ENCODE results near the gene C22orf23. TPM values are rescaled to one million over a fixed set of nuclear protein-coding genes. Genes with fewer than 3 reads are reported as not detected.
A peak's percentile ranks its signal among the peaks of the same experiment; 100 is the strongest.

C22orf23 gene
- total RNA-seq, 2 donors from 2014 or later: not detected

- WGBS, 2 donors: 75 to 87% methylated on average over 7 of the region's 7 CpGs
- no peaks in the 10 kb centered on the region for H3K27me3 ChIP-seq
- TF ChIP-seq POLR2A (IDR thresholded peaks at IDR 0.05): no peak
- TF ChIP-seq, protein P1, sequence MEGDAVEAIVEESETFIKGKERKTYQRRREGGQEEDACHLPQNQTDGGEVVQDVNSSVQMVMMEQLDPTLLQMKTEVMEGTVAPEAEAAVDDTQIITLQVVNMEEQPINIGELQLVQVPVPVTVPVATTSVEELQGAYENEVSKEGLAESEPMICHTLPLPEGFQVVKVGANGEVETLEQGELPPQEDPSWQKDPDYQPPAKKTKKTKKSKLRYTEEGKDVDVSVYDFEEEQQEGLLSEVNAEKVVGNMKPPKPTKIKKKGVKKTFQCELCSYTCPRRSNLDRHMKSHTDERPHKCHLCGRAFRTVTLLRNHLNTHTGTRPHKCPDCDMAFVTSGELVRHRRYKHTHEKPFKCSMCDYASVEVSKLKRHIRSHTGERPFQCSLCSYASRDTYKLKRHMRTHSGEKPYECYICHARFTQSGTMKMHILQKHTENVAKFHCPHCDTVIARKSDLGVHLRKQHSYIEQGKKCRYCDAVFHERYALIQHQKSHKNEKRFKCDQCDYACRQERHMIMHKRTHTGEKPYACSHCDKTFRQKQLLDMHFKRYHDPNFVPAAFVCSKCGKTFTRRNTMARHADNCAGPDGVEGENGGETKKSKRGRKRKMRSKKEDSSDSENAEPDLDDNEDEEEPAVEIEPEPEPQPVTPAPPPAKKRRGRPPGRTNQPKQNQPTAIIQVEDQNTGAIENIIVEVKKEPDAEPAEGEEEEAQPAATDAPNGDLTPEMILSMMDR (IDR thresholded peaks at IDR 0.05): no peak
- DNase-seq (no peak), ATAC-seq (no peak)
- peaks cover 0 to 4% of the 10 kb centered on the region in 2 donors for H3K36me3 ChIP-seq (replicated peaks in 1 of 2; ENCODE audit: insufficient read depth in 1 of 2, low read depth in 2 of 2)
- no peak overlapping the region for H3K4me3 ChIP-seq
- H3K9me3 ChIP-seq: no peaks in the 10 kb centered on the region
- H3K27ac ChIP-seq: no peak overlapping the region
- intact Hi-C loops (cut with DNase I): no loop called here
- peaks cover 10% of the 10 kb centered on the region for H3K4me1 ChIP-seq
These were observed 18.4 kb upstream of the C22orf23 start for GRCh38 chr22:37971475-37972434.

- Histone ChIP-seq H3K9me3 (no peaks in the 10 kb centered on the region), H3K36me3 (replicated peaks in 1 of 2; ENCODE audit: insufficient read depth in 1 of 2, low read depth in 2 of 2) (peaks cover 0 to 6% of the 10 kb centered on the region in 2 donors), H3K4me3 (no peak overlapping the region), H3K4me1 (peaks cover 10% of the 10 kb centered on the region), H3K27ac (no peak overlapping the region), H3K27me3 (no peaks in the 10 kb centered on the region)
- ATAC-seq: no peak
- intact Hi-C loops (cut with DNase I): no loop called here
- WGBS, 2 donors: 91 to 100% methylated on average over 4 of the region's 4 CpGs
- TF ChIP-seq, protein P1 (IDR thresholded peaks at IDR 0.05): no peak
- no peak for TF ChIP-seq POLR2A (IDR thresholded peaks at IDR 0.05)
- no peak for DNase-seq
These were observed 17.5 kb upstream of the C22orf23 start for GRCh38 chr22:37970864-37971263.

DNA sequence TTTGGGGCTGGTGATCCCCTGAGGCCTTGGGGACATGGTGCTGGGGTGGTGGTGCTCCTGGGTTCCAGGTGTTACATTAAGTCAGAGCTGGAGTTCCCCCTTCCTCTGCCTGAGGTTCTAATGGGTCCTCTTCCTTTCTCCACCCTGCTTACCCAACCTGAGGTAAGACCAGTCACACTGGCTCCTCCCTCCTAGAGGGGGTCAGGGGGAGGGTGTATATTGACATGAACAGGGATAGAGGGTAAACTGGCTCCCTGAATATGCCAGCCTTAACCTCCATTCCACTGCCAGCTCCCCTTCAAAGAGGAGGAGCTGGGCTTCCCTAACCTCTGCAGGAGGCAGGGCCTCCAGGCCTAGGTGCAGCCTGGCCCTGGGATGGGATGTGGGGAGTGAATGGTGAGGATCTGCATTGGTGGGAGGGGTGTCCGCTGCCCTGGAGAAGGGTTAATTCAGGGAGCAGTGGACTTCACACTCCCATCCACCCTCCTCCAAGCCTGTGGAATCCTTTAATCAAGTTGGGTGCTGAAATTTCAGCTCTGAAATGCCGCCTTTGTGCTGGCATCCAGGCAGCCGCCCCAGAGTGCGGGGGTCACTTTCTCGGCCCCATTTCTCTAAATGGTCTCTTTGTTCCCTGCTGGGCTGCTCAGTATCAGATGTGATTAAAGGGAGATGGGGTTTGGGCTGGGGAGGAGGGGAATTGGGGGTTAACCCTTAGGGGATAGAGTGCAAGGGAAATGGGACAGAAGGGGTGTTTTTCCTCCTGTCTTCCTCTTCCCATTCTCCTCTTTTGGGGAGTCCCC is 15.3 kb upstream of the C22orf23 start:
- intact Hi-C loops (cut with DNase I): no loop called here
- TF ChIP-seq POLR2A (IDR thresholded peaks at IDR 0.05): no peak
- TF ChIP-seq, protein P1 (IDR thresholded peaks at IDR 0.05): no peak
- DNase-seq: no peak
- no peaks in the 10 kb centered on the region for H3K27me3 ChIP-seq
- no peak overlapping the region for H3K4me3 ChIP-seq
- H3K9me3 ChIP-seq: no peaks in the 10 kb centered on the region
- peak overlapping the region in 1 of 4 donors; percentile 8 for H3K27ac ChIP-seq
- H3K4me1 ChIP-seq: peaks cover 10% of the 10 kb centered on the region
- ATAC-seq: peak; percentile 4
- H3K36me3 ChIP-seq (replicated peaks in 1 of 2; ENCODE audit: insufficient read depth in 1 of 2, low read depth in 2 of 2): peaks cover 0 to 6% of the 10 kb centered on the region in 2 donors
- WGBS, 2 donors: 55 to 78% methylated on average over 5 of the region's 5 CpGs

- DNase-seq (no peak), ATAC-seq (no peak)
- peak overlapping the region in 1 of 4 donors; percentile 8 for H3K27ac ChIP-seq
- H3K9me3 ChIP-seq: no peaks in the 10 kb centered on the region
- intact Hi-C loops (cut with DNase I): no loop called here
- no peak for TF ChIP-seq POLR2A (IDR thresholded peaks at IDR 0.05)
- TF ChIP-seq, protein P1 (IDR thresholded peaks at IDR 0.05): no peak
- H3K36me3 ChIP-seq (replicated peaks in 1 of 2; ENCODE audit: insufficient read depth in 1 of 2, low read depth in 2 of 2): peaks cover 0 to 6% of the 10 kb centered on the region in 2 donors
- no peak overlapping the region for H3K4me3 ChIP-seq
- H3K4me1 ChIP-seq: peaks cover 10% of the 10 kb centered on the region
- 82 to 85% methylated on average over 13 to 14 of the region's 14 CpGs for WGBS, 2 donors
- no peaks in the 10 kb centered on the region for H3K27me3 ChIP-seq
These were observed 14.4 kb upstream of the C22orf23 start for GRCh38 chr22:37967637-37968451.

All from body of pancreas (tissue), 4 donors.